Measurements from ENCODE around the gene CHSY1.

DNA sequence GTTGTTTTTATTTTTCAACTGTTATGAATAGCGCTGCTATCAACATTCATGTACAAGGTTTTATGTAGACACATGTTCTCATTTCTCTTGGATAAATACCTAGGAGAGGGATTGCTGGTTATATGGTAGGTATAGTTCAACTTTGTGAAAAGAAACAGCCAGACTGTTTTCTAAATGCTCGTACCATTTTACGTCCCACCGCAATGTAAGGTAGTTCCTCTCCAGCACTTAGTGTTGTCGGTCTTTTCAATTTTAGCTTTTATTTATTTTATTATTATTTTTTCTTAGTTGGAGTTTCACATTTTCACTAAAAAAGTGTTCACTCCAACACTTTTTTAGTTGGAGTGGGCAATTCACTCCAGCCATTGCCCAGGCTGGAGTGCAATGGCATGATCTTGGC, 117.1 kb downstream of the CHSY1 start:
- no peak for TF ChIP-seq CTCF (IDR thresholded peaks at IDR 0.05)
- no peak for TF ChIP-seq POLR2A (IDR thresholded peaks at IDR 0.05)
